Tibial nerve (tissue), 4 donors: ENCODE data around the gene PPP1R1A. TPM values are rescaled to one million over a fixed set of nuclear protein-coding genes. Genes with fewer than 3 reads are reported as not detected.

Experiments used
- DNase-seq, 2 donors: peaks; one replicate each; pipeline ENCODE4 v3.0.0-alpha.2; 2019; ENCODE audit warnings: low spot score in 2 of 2
- H3K27ac ChIP-seq, 4 donors: fragments of 200-600 bp; sonication (generic) in 3 of 4; one replicate each; pipeline ENCODE4 v1.5.1; 2017 to 2019; ENCODE audit warnings: mild to moderate bottlenecking in 1 of 4
- H3K27me3 ChIP-seq, 2 donors: fragments of 200-600 bp; sonication (generic) in 1 of 2; one replicate each; pipeline versions ENCODE4 v1.5.1 to v1.6.0; 2017 to 2019
- H3K36me3 ChIP-seq, 3 donors: fragments of 200-600 bp; sonication (generic); one replicate each; pipeline ENCODE4 v1.5.1; 2018 to 2019
- H3K4me1 ChIP-seq, 4 donors: fragments of 200-600 bp; sonication (generic) in 3 of 4; one replicate each; pipeline ENCODE4 v1.5.1; 2017 to 2019
- H3K4me3 ChIP-seq, 4 donors: fragments of 200-600 bp; sonication (generic) in 3 of 4; one replicate each; pipeline ENCODE4 v1.5.1; 2017 to 2019; ENCODE audit warnings: mild to moderate bottlenecking in 1 of 4, moderate library complexity in 1 of 4
- H3K9me3 ChIP-seq, 4 donors: fragments of 200-600 bp; sonication (generic) in 3 of 4; one replicate each; pipeline ENCODE4 v1.5.1; 2017 to 2019
- EP300 ChIP-seq, 2 donors: sonication (generic); formaldehyde crosslinking; IDR thresholded peaks; one replicate each; pipeline ENCODE4 v1.6.1; 2017; ENCODE audit warnings: antibody characterized with exemption in 2 of 2, mild to moderate bottlenecking in 1 of 2
- POLR2A ChIP-seq, 2 donors: fragments of 450-650 bp; IDR thresholded peaks; one replicate each; pipeline ENCODE4 v1.6.1; 2017; ENCODE audit warnings: antibody characterized with exemption in 2 of 2, mild to moderate bottlenecking in 2 of 2, moderate library complexity in 2 of 2
- WGBS, 2 donors: methylation state at CpG; one replicate each; pipeline ENCODE4 v1.1.5; 2018; 5-methylcytosine and 5-hydroxymethylcytosine counted together
- total RNA-seq, 4 donors: library from RNA; depleted of rRNA; stranded (reverse); fragments of >200 nt; gene quantifications; one replicate each; pipeline ENCODE4 v1.1.0, GENCODE V29; 2016
- TF ChIP-seq, protein P1 (sequence below), 5 experiments: fragments of 200-600 bp in 3 of 5; fragments of 450-650 bp in 2 of 5; sonication (generic) in 3 of 5; IDR thresholded peaks; one replicate each; pipeline ENCODE4 v1.5.1; 2016 to 2019; ENCODE audit warnings: antibody characterized with exemption in 5 of 5, mild to moderate bottlenecking in 3 of 5, moderate library complexity in 2 of 5

Gene PPP1R1A
- total RNA-seq, 4 donors from 2014 or later = 26.1 to 77.6 (median 42.5) TPM

- H3K4me3 ChIP-seq = no peak overlapping the region
- DNase-seq = no peak
- no peaks in the 10 kb centered on the region for H3K9me3 ChIP-seq
- 71 to 83% methylated on average over 6 of the region's 6 CpGs for WGBS, 2 donors
- H3K36me3 ChIP-seq = no peaks in the 10 kb centered on the region
- no peaks in the 10 kb centered on the region for H3K4me1 ChIP-seq
- no peak for TF ChIP-seq POLR2A (IDR thresholded peaks at IDR 0.05)
- no peak for TF ChIP-seq EP300 (IDR thresholded peaks at IDR 0.05)
- TF ChIP-seq, protein P1, sequence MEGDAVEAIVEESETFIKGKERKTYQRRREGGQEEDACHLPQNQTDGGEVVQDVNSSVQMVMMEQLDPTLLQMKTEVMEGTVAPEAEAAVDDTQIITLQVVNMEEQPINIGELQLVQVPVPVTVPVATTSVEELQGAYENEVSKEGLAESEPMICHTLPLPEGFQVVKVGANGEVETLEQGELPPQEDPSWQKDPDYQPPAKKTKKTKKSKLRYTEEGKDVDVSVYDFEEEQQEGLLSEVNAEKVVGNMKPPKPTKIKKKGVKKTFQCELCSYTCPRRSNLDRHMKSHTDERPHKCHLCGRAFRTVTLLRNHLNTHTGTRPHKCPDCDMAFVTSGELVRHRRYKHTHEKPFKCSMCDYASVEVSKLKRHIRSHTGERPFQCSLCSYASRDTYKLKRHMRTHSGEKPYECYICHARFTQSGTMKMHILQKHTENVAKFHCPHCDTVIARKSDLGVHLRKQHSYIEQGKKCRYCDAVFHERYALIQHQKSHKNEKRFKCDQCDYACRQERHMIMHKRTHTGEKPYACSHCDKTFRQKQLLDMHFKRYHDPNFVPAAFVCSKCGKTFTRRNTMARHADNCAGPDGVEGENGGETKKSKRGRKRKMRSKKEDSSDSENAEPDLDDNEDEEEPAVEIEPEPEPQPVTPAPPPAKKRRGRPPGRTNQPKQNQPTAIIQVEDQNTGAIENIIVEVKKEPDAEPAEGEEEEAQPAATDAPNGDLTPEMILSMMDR (IDR thresholded peaks at IDR 0.05) = no peak
- H3K27me3 ChIP-seq = peaks cover 0 to 4% of the 10 kb centered on the region in 2 donors
- no peak overlapping the region for H3K27ac ChIP-seq
Observed at GRCh38 chr12:54616933-54617680, 28.6 kb upstream of the PPP1R1A start.

GRCh38 chr12:54612225-54612750 is 23.8 kb upstream of the PPP1R1A start:
- H3K36me3 ChIP-seq = no peaks in the 10 kb centered on the region
- TF ChIP-seq, protein P1 (IDR thresholded peaks at IDR 0.05) = no peak
- no peak for TF ChIP-seq EP300 (IDR thresholded peaks at IDR 0.05)
- no peak for TF ChIP-seq POLR2A (IDR thresholded peaks at IDR 0.05)
- H3K9me3 ChIP-seq = no peaks in the 10 kb centered on the region
- 75 to 79% methylated on average over 1 of the region's 1 CpG for WGBS, 2 donors
- no peak for DNase-seq
- H3K27me3 ChIP-seq = peaks cover 0 to 4% of the 10 kb centered on the region in 2 donors
- H3K4me1 ChIP-seq = no peaks in the 10 kb centered on the region
- no peak overlapping the region for H3K4me3 ChIP-seq
- no peak overlapping the region for H3K27ac ChIP-seq

GRCh38 chr12:54611715-54612149 is 23.3 kb upstream of the PPP1R1A start:
- H3K27ac ChIP-seq = no peak overlapping the region
- DNase-seq = no peak
- WGBS, 2 donors = 54 to 55% methylated on average over 3 of the region's 3 CpGs

DNA sequence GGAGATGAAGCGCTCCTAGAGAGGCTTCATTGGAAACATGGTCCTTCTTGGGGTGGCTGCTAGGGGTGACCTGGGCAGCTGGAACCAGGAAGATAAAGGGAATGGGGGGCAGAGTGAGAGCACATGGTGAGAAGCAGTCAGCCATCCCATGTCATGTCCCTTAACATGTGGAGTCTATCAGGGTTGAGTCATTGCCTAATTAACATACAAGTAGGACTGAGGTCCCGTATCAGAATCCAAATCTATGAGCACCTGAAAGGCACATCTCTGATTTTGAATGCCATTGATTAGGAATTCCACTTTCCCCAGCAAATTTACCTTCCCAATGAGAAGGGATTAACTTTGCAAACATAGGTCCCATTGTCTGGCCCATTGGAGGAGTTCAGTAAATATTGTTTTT is 20.3 kb upstream of the PPP1R1A start:
- no peak overlapping the region for H3K4me3 ChIP-seq
- no peak for DNase-seq

More at GRCh38 chr12:54611715-54612149, 23.3 kb upstream of the PPP1R1A start:
- H3K27me3 ChIP-seq = peaks cover 0 to 4% of the 10 kb centered on the region in 2 donors
- H3K36me3 ChIP-seq = no peaks in the 10 kb centered on the region
- H3K4me3 ChIP-seq = no peak overlapping the region
- H3K9me3 ChIP-seq = no peaks in the 10 kb centered on the region
- H3K4me1 ChIP-seq = no peaks in the 10 kb centered on the region
- TF ChIP-seq POLR2A (IDR thresholded peaks at IDR 0.05) (no peak), EP300 (IDR thresholded peaks at IDR 0.05) (no peak)
- TF ChIP-seq, protein P1 (IDR thresholded peaks at IDR 0.05) = no peak

More for the DNA sequence above, 20.3 kb upstream of the PPP1R1A start:
- 87 to 90% methylated on average over 2 of the region's 2 CpGs for WGBS, 2 donors
- H3K36me3 ChIP-seq = no peaks in the 10 kb centered on the region
- H3K27me3 ChIP-seq = peaks cover 0 to 2% of the 10 kb centered on the region in 2 donors
- no peaks in the 10 kb centered on the region for H3K4me1 ChIP-seq
- no peak overlapping the region for H3K27ac ChIP-seq
- H3K9me3 ChIP-seq = no peaks in the 10 kb centered on the region
- TF ChIP-seq, protein P1 (IDR thresholded peaks at IDR 0.05) = no peak
- TF ChIP-seq POLR2A (IDR thresholded peaks at IDR 0.05) = no peak
- no peak for TF ChIP-seq EP300 (IDR thresholded peaks at IDR 0.05)
